WTC11 (cell line): ENCODE data around the gene WRAP53. TPM values are rescaled to one million over a fixed set of nuclear protein-coding genes. Genes with fewer than 3 reads are reported as not detected.

Experiments
- ATAC-seq: fragments of 200-7000 bp; cut with Tn5 transposase; 2 replicates; pipeline ENCODE4 v1.10.0; 2021; ENCODE audit warnings: mild to moderate bottlenecking, moderate library complexity
- CTCF ChIA-PET: fragments of 300-600 bp; sonication (Branson Sonifier 250); formaldehyde crosslinking; loops from one replicate; lab custom pipeline; 2021; ENCODE audit warnings: antibody characterized with exemption; lab: Charles Lee
- POLR2A ChIA-PET: fragments of 350-600 bp; sonication (Branson Sonifier 250); formaldehyde crosslinking; loops from one replicate; lab custom pipeline; 2021; ENCODE audit warnings: antibody characterized with exemption; lab: Charles Lee
- DNase-seq: peaks from one replicate; pipeline ENCODE4 v3.0.0; 2021; ENCODE audit warnings: low spot score
- H3K27ac Mint-ChIP-seq: 2 replicates; pipeline ENCODE4 v1.8.0; 2021; ENCODE audit warnings: mixed read lengths
- H3K27me3 Mint-ChIP-seq: 2 replicates; pipeline ENCODE4 v1.8.0; 2021; ENCODE audit warnings: low read depth, mild to moderate bottlenecking, moderate library complexity, mixed read lengths
- H3K36me3 Mint-ChIP-seq: 2 replicates; pipeline ENCODE4 v1.8.0; 2021; ENCODE audit warnings: mixed read lengths
- H3K4me1 Mint-ChIP-seq: 2 replicates; pipeline ENCODE4 v1.8.0; 2022; ENCODE audit warnings: mixed read lengths
- H3K4me3 Mint-ChIP-seq: 2 replicates; pipeline ENCODE4 v1.8.0; 2021; ENCODE audit warnings: mild to moderate bottlenecking, moderate library complexity, mixed read lengths
- H3K9me3 Mint-ChIP-seq: 2 replicates; pipeline ENCODE4 v1.8.0; 2021; ENCODE audit warnings: mixed read lengths
- FOXP1 ChIP-seq: sonication (generic); formaldehyde crosslinking; IDR thresholded peaks from 2 replicates; pipeline ENCODE4 v1.8.0; 2022; ENCODE audit warnings: missing genetic modification reagents, mild to moderate bottlenecking, moderate library complexity, borderline replicate concordance
- GRHL2 ChIP-seq: fragments of 250-450 bp; sonication (Bioruptor Pico); IDR thresholded peaks from 2 replicates; pipeline ENCODE4 v1.8.0; 2022; ENCODE audit warnings: mild to moderate bottlenecking, moderate library complexity; ENCODE audit not compliant: insufficient replicate concordance, severe bottlenecking
- MYBL2 ChIP-seq: sonication (generic); formaldehyde crosslinking; IDR thresholded peaks from 2 replicates; pipeline ENCODE4 v1.8.1; 2023; ENCODE audit warnings: mild to moderate bottlenecking, moderate library complexity, missing genetic modification reagents
- NFE2L1 ChIP-seq: sonication (generic); formaldehyde crosslinking; IDR thresholded peaks from 2 replicates; pipeline ENCODE4 v1.8.1; 2023; ENCODE audit warnings: missing genetic modification reagents
- PRRX2 ChIP-seq: fragments of 250-450 bp; sonication (Bioruptor Pico); IDR thresholded peaks from 2 replicates; pipeline ENCODE4 v1.8.0; 2021; ENCODE audit warnings: mild to moderate bottlenecking
- ZBTB21 ChIP-seq: sonication (generic); formaldehyde crosslinking; IDR thresholded peaks from 2 replicates; pipeline ENCODE4 v1.8.1; 2023; ENCODE audit warnings: mild to moderate bottlenecking, missing genetic modification reagents, borderline replicate concordance
- ZNF121 ChIP-seq: sonication (generic); formaldehyde crosslinking; IDR thresholded peaks from 2 replicates; pipeline ENCODE4 v1.8.0; 2023; ENCODE audit warnings: missing genetic modification reagents
- ZNF232 ChIP-seq: sonication (generic); formaldehyde crosslinking; IDR thresholded peaks from 2 replicates; pipeline ENCODE4 v1.8.0; 2022; ENCODE audit warnings: mild to moderate bottlenecking, missing genetic modification reagents
- total RNA-seq: library from RNA; stranded (reverse); gene quantifications from 3 replicates; pipeline ENCODE4 v1.2.3, GENCODE V29; 2021
- TF ChIP-seq, protein P1 (sequence below): sonication (generic); formaldehyde crosslinking; IDR thresholded peaks from 2 replicates; pipeline ENCODE4 v1.8.1; 2023; ENCODE audit warnings: mild to moderate bottlenecking, missing genetic modification reagents, moderate library complexity
- TF ChIP-seq, protein P2 (sequence below): fragments of 250-450 bp; sonication (Bioruptor Pico); IDR thresholded peaks from 2 replicates; pipeline ENCODE4 v1.9.0; 2021; ENCODE audit warnings: mild to moderate bottlenecking, borderline replicate concordance
- TF ChIP-seq, protein P3 (sequence below): fragments of 200-600 bp; IDR thresholded peaks from 2 replicates; pipeline ENCODE4 v1.8.0; 2022; ENCODE audit warnings: antibody characterized with exemption
- TF ChIP-seq, protein P4 (sequence below): sonication (generic); formaldehyde crosslinking; IDR thresholded peaks from 2 replicates; pipeline ENCODE4 v1.8.1; 2022; ENCODE audit warnings: missing genetic modification reagents, borderline replicate concordance
- TF ChIP-seq, protein P5 (sequence below): sonication (generic); formaldehyde crosslinking; IDR thresholded peaks from 2 replicates; pipeline ENCODE4 v1.8.0; 2022; ENCODE audit warnings: mild to moderate bottlenecking, missing genetic modification reagents

Gene WRAP53
- total RNA-seq, 1 experiment from 2014 or later = 37.2 TPM

DNA sequence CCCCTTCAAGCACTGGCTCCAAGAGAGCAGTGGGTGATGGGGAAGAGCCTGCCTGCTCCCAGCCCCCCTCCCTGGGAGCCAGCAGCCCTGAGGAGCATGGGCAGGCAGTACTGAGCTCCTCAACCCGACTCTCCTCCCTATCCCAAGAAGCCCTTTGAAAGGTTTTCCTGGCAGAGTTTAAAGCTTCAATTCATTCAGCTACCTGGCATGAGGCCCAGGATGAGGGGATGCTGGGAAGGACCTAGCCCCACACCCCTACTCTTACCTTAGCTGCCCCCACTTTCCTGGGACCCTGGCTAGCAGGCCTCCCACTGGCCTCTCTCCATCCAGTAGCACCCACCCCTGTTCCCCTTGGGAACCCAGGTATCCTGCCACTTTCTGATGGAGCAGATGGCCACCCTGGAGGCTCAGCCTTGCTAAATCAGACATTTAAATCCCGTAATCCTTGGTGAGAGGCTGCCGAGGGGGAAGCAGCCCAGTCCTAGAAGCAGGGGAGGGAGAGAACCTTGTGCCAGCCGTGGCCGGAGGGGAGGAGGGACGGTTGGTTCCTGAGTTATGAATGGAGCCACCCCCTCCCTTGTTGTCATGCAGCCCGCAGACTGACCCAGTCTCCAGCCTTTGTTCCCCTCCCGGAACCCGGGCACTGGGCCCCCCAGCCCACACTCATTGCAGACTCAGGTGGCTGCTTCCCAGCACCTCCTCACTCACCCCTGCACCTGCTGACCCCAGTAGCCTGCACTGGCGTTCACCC is 20.4 kb upstream of the WRAP53 start:
- DNase-seq (no peak), ATAC-seq (peak; percentile 33)
- peaks cover 12% of the 10 kb centered on the region for H3K4me1 Mint-ChIP-seq
- H3K36me3 Mint-ChIP-seq = peaks cover 50% of the 10 kb centered on the region
- H3K4me3 Mint-ChIP-seq = no peak overlapping the region
- H3K27ac Mint-ChIP-seq = peak overlapping the region; percentile 84
- POLR2A ChIA-PET = interaction anchor here (0.9 to 1.6 kb wide), 5 partner anchors 11 to 35 kb away, joined by 3 to 11 read pairs (median 5); partner anchors contain the start of genes ATP1B2 and TP53
- TF ChIP-seq, protein P1, sequence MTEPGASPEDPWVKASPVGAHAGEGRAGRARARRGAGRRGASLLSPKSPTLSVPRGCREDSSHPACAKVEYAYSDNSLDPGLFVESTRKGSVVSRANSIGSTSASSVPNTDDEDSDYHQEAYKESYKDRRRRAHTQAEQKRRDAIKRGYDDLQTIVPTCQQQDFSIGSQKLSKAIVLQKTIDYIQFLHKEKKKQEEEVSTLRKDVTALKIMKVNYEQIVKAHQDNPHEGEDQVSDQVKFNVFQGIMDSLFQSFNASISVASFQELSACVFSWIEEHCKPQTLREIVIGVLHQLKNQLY = no peak
- TF ChIP-seq, protein P2, sequence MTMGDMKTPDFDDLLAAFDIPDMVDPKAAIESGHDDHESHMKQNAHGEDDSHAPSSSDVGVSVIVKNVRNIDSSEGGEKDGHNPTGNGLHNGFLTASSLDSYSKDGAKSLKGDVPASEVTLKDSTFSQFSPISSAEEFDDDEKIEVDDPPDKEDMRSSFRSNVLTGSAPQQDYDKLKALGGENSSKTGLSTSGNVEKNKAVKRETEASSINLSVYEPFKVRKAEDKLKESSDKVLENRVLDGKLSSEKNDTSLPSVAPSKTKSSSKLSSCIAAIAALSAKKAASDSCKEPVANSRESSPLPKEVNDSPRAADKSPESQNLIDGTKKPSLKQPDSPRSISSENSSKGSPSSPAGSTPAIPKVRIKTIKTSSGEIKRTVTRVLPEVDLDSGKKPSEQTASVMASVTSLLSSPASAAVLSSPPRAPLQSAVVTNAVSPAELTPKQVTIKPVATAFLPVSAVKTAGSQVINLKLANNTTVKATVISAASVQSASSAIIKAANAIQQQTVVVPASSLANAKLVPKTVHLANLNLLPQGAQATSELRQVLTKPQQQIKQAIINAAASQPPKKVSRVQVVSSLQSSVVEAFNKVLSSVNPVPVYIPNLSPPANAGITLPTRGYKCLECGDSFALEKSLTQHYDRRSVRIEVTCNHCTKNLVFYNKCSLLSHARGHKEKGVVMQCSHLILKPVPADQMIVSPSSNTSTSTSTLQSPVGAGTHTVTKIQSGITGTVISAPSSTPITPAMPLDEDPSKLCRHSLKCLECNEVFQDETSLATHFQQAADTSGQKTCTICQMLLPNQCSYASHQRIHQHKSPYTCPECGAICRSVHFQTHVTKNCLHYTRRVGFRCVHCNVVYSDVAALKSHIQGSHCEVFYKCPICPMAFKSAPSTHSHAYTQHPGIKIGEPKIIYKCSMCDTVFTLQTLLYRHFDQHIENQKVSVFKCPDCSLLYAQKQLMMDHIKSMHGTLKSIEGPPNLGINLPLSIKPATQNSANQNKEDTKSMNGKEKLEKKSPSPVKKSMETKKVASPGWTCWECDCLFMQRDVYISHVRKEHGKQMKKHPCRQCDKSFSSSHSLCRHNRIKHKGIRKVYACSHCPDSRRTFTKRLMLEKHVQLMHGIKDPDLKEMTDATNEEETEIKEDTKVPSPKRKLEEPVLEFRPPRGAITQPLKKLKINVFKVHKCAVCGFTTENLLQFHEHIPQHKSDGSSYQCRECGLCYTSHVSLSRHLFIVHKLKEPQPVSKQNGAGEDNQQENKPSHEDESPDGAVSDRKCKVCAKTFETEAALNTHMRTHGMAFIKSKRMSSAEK (CRISPR knock-in tag) = 0 out of 2 replicates have a peak, but pooled peaks have one; percentile 4
- H3K9me3 Mint-ChIP-seq = no peaks in the 10 kb centered on the region
- H3K27me3 Mint-ChIP-seq = no peaks in the 10 kb centered on the region
- CTCF ChIA-PET = interaction anchor here (0.9 to 2.0 kb wide), 10 partner anchors 9 to 322 kb away, joined by 3 to 12 read pairs (median 4); partner anchors contain the start of genes ATP1B2 and FXR2

DNA sequence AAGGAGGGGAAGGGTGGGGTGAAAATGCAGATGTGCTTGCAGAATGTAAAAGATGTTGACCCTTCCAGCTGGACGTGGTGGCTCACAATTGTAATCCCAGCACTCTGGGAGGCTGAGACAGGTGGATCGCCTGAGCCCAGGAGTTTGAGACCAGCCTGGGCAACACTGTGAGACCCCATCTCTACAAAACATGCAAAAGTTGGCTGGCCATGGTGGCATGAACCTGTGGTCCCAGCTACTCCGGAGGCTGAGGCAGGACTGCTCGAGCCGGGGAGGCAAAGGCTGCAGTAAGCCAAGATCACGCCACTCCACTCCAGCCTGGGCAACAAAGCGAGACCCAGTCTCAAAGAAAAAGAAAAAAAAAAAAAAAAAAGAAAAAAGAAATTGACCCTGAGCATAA is 19.8 kb upstream of the WRAP53 start:
- peak; percentile 97 for TF ChIP-seq ZNF121 (CRISPR knock-in tag)
- TF ChIP-seq NFE2L1 (CRISPR knock-in tag) = no peak
- Mint-ChIP-seq H3K27me3 (no peaks in the 10 kb centered on the region), H3K4me3 (no peak overlapping the region), H3K9me3 (peaks cover 4% of the 10 kb centered on the region), H3K4me1 (peaks cover 12% of the 10 kb centered on the region), H3K27ac (no peak overlapping the region), H3K36me3 (peaks cover 56% of the 10 kb centered on the region)
- ChIA-PET CTCF (interaction anchor here (2.0 kb wide), 1 partner anchor 79 kb away, joined by 6 read pairs; no protein-coding TSS in a partner anchor), POLR2A (no interaction called here)
- DNase-seq = no peak
- ATAC-seq = no peak

DNA sequence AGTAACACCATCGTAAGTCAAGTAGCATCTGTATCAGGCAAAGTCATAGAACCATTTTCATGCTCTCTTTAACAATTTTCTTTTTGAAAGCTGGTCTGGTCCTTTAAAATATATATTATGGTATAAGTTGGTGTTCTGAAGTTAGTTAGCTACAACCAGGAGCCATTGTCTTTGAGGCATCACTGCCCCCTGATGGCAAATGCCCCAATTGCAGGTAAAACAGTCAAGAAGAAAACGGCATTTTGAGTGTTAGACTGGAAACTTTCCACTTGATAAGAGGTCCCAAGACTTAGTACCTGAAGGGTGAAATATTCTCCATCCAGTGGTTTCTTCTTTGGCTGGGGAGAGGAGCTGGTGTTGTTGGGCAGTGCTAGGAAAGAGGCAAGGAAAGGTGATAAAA is 15.0 kb upstream of the WRAP53 start:
- POLR2A ChIA-PET = interaction anchor here (0.6 to 2.4 kb wide), 4 partner anchors 9 to 16 kb away, joined by 3 to 12 read pairs (median 4); partner anchors contain the start of gene TP53
- ATAC-seq (no peak), DNase-seq (peak; percentile 78)
- peaks cover 10% of the 10 kb centered on the region for H3K9me3 Mint-ChIP-seq
- H3K4me3 Mint-ChIP-seq = no peak overlapping the region
- H3K27ac Mint-ChIP-seq = no peak overlapping the region; the same call in 1 of the 2 replicates
- peaks cover 64% of the 10 kb centered on the region for H3K36me3 Mint-ChIP-seq
- TF ChIP-seq, protein P3, sequence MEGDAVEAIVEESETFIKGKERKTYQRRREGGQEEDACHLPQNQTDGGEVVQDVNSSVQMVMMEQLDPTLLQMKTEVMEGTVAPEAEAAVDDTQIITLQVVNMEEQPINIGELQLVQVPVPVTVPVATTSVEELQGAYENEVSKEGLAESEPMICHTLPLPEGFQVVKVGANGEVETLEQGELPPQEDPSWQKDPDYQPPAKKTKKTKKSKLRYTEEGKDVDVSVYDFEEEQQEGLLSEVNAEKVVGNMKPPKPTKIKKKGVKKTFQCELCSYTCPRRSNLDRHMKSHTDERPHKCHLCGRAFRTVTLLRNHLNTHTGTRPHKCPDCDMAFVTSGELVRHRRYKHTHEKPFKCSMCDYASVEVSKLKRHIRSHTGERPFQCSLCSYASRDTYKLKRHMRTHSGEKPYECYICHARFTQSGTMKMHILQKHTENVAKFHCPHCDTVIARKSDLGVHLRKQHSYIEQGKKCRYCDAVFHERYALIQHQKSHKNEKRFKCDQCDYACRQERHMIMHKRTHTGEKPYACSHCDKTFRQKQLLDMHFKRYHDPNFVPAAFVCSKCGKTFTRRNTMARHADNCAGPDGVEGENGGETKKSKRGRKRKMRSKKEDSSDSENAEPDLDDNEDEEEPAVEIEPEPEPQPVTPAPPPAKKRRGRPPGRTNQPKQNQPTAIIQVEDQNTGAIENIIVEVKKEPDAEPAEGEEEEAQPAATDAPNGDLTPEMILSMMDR = peak; percentile 58
- TF ChIP-seq, protein P4, sequence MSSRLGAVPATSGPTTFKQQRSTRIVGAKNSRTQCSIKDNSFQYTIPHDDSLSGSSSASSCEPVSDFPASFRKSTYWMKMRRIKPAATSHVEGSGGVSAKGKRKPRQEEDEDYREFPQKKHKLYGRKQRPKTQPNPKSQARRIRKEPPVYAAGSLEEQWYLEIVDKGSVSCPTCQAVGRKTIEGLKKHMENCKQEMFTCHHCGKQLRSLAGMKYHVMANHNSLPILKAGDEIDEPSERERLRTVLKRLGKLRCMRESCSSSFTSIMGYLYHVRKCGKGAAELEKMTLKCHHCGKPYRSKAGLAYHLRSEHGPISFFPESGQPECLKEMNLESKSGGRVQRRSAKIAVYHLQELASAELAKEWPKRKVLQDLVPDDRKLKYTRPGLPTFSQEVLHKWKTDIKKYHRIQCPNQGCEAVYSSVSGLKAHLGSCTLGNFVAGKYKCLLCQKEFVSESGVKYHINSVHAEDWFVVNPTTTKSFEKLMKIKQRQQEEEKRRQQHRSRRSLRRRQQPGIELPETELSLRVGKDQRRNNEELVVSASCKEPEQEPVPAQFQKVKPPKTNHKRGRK (CRISPR knock-in tag) = no peak
- no peak for TF ChIP-seq MYBL2 (CRISPR knock-in tag)
- TF ChIP-seq GRHL2 = no peak
- no peak for TF ChIP-seq PRRX2
- no peak for TF ChIP-seq FOXP1 (CRISPR knock-in tag)
- TF ChIP-seq ZNF232 = no peak
- no peak for TF ChIP-seq ZBTB21
- TF ChIP-seq, protein P5, sequence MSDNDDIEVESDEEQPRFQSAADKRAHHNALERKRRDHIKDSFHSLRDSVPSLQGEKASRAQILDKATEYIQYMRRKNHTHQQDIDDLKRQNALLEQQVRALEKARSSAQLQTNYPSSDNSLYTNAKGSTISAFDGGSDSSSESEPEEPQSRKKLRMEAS (CRISPR knock-in tag) = no peak
- H3K27me3 Mint-ChIP-seq = no peaks in the 10 kb centered on the region; the same call in 1 of the 2 replicates
- H3K4me1 Mint-ChIP-seq = peaks cover 31% of the 10 kb centered on the region
- CTCF ChIA-PET = interaction anchor here (0.6 to 4.8 kb wide), 29 partner anchors 9 to 269 kb away, joined by 3 to 74 read pairs (median 5); partner anchors contain the start of genes ATP1B2, EFNB3, FXR2 and MPDU1
